GM19438 (cell line): ENCODE data around the gene FLNA.

Source experiments
- ATAC-seq: cut with Tn5 transposase; IDR thresholded peaks from one replicate; pipeline ENCODE4 v1.9.1; 2021; ENCODE audit warnings: low read depth; ENCODE audit not compliant: unreplicated experiment

The FLNA gene

GRCh38 chrX:154359362-154360154 is 14.9 kb downstream of the FLNA start:
- no peak for ATAC-seq

DNA sequence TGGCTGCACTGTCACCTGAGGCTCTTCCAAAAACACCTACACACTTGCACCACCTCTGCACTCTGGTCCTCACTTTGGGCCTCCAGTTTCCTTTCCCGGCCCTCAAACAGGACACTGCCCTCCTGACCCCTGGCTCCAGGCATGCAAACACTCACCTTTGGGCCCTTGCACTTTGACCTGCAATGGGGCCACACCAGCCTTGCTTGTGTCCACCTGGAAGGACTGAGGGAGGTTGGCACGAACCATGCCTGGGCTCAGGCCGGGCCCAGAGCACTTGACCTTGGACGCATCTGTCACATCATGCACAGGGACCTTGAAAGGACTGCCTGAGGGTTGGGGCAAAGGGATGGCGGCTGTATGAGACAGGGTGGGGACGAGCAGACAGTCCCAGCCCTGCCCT is 15.6 kb downstream of the FLNA start:
- ATAC-seq = no peak

DNA sequence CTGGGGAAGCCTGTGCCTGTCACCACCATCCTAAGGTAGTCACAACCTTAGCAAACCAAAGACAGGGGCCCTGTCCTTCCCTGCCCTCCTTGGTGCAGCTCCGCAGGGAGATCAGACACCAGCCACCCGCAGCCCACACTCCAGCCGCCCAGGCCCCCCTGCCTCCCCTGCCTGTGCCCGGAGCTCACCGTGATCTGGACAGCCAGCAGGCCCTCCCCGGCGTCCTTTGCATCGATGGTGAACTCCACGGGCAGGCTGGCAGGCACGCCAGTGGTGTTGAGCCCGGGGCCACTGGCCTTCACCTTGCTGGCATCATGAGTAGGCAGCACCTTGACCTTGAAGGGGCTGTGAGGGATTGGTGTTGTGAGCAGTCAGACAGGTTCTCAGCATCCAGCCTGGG is 16.4 kb downstream of the FLNA start:
- no peak for ATAC-seq

- ATAC-seq = no peak
Measured at GRCh38 chrX:154357205-154357604, 17.2 kb downstream of the FLNA start.

DNA sequence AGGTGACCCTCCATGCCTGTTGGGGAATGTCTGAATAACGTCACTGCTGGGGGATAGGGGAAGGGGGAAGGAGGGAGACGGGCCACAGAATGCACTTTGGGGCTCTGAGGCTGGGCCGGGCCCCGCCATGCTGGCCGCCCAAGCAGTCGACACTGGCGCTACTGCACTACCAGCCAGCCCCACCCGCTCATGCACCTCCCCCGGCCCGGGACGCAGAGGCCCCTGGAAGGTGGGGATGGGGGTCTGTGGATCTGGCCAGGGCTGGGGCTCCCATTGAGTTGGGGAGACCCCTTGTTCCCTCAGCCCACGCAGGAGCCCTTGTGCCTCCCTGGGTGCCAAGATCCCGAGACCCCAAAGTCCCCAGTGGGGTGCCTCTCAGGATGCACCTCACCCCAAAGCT is 17.8 kb downstream of the FLNA start:
- ATAC-seq = no peak

DNA sequence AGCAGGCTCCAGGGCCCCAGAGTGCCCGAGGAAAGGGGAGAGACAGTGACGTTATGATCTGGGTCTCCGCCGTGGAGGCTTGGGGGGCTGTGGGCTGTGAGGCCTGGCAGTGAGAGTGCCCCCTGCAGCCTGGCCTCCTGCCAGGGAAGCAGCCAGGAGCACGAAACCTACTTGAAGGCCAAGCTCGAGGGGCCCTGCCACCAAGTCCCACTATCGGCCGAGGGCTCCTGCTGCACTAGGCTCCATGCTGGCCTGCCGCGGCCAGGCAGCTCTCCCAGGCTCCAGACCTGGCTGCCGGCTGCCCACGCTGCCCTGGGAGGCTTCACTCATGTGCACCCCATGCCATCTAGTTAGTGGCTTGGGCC is 18.7 kb downstream of the FLNA start:
- ATAC-seq = no peak

DNA sequence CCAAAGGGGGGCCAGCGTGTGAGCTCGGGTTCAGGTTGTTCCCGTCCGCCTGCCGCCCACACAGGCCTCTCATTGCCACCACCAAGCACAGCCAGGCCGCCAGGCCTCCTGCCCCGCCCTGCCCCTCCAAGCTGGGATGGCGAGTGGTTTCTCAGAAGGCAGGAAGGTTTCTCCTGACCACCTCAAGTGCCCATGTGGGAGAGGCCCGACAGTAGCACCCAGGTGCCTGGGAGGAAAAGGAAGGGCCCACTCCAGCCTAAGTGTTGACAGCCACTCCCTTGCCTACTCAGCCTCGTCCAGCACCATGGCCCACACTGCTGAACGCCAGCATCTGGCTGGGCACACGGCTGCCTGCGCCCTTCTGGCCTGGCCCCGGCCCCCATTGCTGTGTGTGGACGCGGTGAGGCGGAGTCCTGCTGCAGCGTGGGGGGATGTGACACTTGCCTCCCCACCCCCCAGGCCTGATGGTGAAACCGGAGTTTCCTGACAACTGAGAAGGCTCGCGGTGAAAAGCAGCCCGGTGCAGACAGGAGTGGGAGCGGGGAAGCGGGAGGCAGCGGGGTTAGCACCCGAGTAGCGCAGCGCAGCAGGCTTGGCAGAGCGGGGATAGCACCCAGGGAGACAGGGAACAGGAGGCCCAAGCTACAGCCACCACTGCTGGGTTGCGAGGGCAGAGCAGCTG is 19.2 kb downstream of the FLNA start:
- ATAC-seq = no peak

GRCh38 chrX:154354516-154354915 is 19.9 kb downstream of the FLNA start:
- ATAC-seq = no peak

DNA sequence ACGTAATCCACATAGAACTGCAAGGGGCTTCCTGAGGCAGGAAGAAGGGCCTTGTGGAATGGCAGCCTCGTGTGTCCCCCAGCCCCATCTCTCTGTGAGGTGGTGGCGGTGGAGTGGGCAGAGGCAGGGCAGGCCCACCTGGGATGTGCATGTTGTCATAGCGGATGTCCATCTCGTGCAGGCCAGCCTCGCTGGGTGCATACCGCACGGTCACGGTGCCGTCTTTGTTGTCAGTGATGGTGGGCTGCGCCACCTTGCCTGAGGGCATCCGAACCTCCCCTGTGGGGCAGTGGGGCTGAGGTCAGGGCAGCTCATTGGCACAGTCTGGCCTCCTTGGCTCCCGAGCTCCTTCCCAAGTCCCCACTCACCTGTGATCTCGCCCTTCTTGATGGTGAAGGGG is 20.4 kb downstream of the FLNA start:
- no peak for ATAC-seq

DNA sequence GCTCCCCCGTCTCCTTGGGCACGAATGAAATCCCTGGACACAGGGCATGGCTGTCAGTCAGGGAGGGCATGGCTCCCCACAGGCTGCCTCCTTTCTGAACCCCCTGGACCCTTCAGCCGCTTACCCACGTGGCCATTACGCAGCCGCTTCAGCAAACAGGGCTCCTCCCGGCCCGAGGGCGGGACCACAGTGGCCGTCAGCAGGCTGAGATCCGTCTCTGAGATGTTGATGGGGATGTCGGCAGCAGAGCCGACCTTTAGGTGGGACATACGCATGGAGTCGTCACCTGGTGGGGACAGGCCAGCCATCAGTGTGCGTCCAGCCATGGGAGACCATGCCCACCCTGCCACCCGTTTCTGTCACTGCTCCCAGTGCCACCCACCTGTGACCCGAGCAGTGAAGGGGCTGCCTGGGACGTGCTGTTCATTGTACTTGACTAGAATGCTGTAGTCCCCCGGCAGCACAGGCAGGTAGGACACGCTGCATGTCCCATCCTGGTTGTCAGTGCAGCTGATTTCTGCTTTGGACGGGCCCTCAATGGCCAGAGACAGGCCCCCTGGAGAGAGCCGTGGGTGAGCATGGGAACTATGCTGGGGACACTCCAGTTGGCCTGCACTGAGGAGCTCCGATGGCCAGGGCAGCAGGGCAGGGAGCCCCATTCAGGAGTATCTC is 21.1 kb downstream of the FLNA start:
- ATAC-seq = no peak

- ATAC-seq = no peak
Measured at GRCh38 chrX:154352466-154352865, 22.0 kb downstream of the FLNA start.

- no peak for ATAC-seq
Measured at GRCh38 chrX:154352012-154352401, 22.4 kb downstream of the FLNA start.

- no peak for ATAC-seq
Measured at GRCh38 chrX:154351183-154352011, 23.0 kb downstream of the FLNA start.

- no peak for ATAC-seq
Measured at GRCh38 chrX:154350429-154351182, 23.8 kb downstream of the FLNA start.

GRCh38 chrX:154349979-154350378 is 24.5 kb downstream of the FLNA start:
- ATAC-seq = no peak

DNA sequence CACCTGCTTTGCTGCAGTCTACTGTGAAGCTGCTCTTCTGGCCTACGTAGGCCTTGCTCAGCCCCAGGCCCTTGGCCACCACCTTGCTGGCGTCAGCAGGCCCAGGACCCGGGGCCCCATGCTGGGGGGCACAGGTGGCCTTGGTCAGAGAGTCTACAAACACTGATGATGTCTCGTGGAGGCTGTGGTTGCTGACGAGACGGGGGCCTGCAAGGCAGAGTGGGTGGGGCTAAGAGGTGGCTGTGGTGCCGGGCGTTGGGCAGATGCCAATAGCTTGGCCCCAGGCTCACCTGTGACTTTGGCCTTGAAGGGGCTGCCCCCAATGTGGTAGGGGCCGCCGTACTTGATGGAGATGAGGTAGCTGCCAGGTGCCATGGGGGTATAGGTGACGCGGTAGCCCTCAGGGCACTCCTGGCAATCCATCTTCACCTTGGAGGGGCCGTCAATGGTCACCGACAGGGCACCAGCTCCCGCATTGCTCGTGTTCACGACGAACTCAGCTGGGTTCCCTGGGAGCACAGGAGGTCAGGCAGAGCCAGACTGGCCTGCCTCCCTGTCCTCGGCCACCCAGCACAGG is 25.0 kb downstream of the FLNA start:
- no peak for ATAC-seq

DNA sequence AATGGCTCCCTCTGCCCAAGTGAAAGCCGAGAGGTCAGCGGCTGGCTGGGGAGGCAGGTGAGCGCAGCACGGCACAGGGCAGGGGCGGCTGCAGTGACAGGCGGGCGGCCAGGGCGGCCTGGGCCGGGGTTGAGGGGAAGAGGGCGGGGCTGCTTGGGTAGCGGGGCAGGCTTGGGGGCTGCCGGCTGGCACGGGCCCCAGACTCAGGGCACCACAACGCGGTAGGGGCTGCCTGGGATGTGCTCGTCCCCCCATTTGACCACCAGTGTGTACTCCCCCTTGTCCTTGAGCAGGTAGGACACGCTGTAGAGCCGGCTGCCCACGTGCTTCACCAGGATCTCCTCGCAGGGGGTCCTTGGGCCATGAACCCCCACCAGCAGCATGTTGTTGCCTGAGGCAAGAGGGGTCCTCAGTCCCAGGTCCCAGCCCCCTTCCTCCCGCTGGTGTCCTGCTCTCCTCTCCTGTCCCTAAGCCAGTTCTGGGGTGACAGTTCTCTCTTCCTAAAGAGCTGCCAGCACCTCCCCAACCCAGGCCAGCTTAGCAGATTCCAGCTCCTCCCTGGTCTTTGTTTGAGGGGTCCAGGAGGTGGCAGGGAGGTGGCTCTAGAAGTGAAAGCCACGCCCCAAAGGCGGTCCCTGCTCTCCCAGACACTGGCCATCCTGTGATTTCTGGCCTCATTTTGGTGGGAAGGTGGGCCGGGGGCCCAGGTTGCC is 25.6 kb downstream of the FLNA start:
- no peak for ATAC-seq

GRCh38 chrX:154348114-154348531 is 26.3 kb downstream of the FLNA start:
- no peak for ATAC-seq

- ATAC-seq = peak; percentile 40
Measured at GRCh38 chrX:154343620-154344019, 30.8 kb downstream of the FLNA start.
